Breast epithelium (tissue), 3 donors: ENCODE measurements around the gene GABPB1.

Source experiments
- POLR2AphosphoS5 ChIP-seq, 3 donors: sonication (generic); formaldehyde crosslinking; IDR thresholded peaks; one replicate each; pipeline ENCODE4 v1.6.1; 2017; ENCODE audit warnings: antibody characterized with exemption in 3 of 3
- TF ChIP-seq, protein P1 (sequence below), 3 donors: fragments of 450-650 bp; IDR thresholded peaks; one replicate each; pipeline ENCODE4 v1.5.1; 2016 to 2017; ENCODE audit warnings: antibody characterized with exemption in 3 of 3, mild to moderate bottlenecking in 3 of 3, moderate library complexity in 3 of 3

- TF ChIP-seq, protein P1, sequence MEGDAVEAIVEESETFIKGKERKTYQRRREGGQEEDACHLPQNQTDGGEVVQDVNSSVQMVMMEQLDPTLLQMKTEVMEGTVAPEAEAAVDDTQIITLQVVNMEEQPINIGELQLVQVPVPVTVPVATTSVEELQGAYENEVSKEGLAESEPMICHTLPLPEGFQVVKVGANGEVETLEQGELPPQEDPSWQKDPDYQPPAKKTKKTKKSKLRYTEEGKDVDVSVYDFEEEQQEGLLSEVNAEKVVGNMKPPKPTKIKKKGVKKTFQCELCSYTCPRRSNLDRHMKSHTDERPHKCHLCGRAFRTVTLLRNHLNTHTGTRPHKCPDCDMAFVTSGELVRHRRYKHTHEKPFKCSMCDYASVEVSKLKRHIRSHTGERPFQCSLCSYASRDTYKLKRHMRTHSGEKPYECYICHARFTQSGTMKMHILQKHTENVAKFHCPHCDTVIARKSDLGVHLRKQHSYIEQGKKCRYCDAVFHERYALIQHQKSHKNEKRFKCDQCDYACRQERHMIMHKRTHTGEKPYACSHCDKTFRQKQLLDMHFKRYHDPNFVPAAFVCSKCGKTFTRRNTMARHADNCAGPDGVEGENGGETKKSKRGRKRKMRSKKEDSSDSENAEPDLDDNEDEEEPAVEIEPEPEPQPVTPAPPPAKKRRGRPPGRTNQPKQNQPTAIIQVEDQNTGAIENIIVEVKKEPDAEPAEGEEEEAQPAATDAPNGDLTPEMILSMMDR (IDR thresholded peaks at IDR 0.05): no peak
- no peak for TF ChIP-seq POLR2AphosphoS5 (IDR thresholded peaks at IDR 0.05)
These were observed 564 bp upstream of the GABPB1 start for GRCh38 chr15:50355619-50355905.
